Cerebellar cortex (tissue), 1 donor: Measurements from ENCODE around the gene KHDC4.
A peak's percentile ranks its signal among the peaks of the same experiment; 100 is the strongest.
"Not testable (repeated sequence)": the region's sequence is repeated elsewhere in the genome, so short reads cannot be mapped to it uniquely, and the experiment has no call there.

Source experiments
- DNase-seq: peaks from one replicate; pipeline ENCODE4 v3.0.0-alpha.2; 2015; ENCODE audit warnings: low spot score

The KHDC4 gene

GRCh38 chr1:155900161-155900560 lies 34.1 kb downstream of the KHDC4 start:
- DNase-seq: no peak

GRCh38 chr1:155899683-155900082 lies 34.5 kb downstream of the KHDC4 start:
- no peak for DNase-seq

GRCh38 chr1:155898888-155899287 lies 35.3 kb downstream of the KHDC4 start:
- no peak for DNase-seq

GRCh38 chr1:155897746-155898145 lies 36.5 kb downstream of the KHDC4 start:
- DNase-seq: no peak

GRCh38 chr1:155896476-155896875 lies 37.7 kb downstream of the KHDC4 start:
- DNase-seq: not testable (repeated sequence)

GRCh38 chr1:155895617-155896016 lies 38.6 kb downstream of the KHDC4 start:
- DNase-seq: not testable (repeated sequence)

- no peak for DNase-seq
Measured at GRCh38 chr1:155893389-155894142, 40.6 kb downstream of the KHDC4 start.

- DNase-seq: no peak
Measured at GRCh38 chr1:155892796-155893195, 41.4 kb downstream of the KHDC4 start.

GRCh38 chr1:155890251-155890650 lies 44.0 kb downstream of the KHDC4 start:
- DNase-seq: no peak

GRCh38 chr1:155889566-155889965 lies 44.6 kb downstream of the KHDC4 start:
- DNase-seq: no peak

GRCh38 chr1:155888481-155888880 lies 45.7 kb downstream of the KHDC4 start:
- no peak for DNase-seq

- DNase-seq: no peak
Measured at GRCh38 chr1:155884982-155885381, 49.2 kb downstream of the KHDC4 start.

- DNase-seq: no peak
Measured at GRCh38 chr1:155884031-155884960, 49.9 kb downstream of the KHDC4 start.

- no peak for DNase-seq
Measured at GRCh38 chr1:155882766-155883165, 51.4 kb downstream of the KHDC4 start.

- no peak for DNase-seq
Measured at GRCh38 chr1:155882235-155882634, 52.0 kb downstream of the KHDC4 start.

GRCh38 chr1:155880950-155881349 lies 53.3 kb downstream of the KHDC4 start:
- no peak for DNase-seq

- DNase-seq: no peak
Measured at GRCh38 chr1:155880251-155880650, 54.0 kb downstream of the KHDC4 start.

GRCh38 chr1:155877945-155878344 lies 56.3 kb downstream of the KHDC4 start:
- DNase-seq: no peak

- no peak for DNase-seq
Measured at GRCh38 chr1:155873860-155874259, 60.4 kb downstream of the KHDC4 start.

- peak; percentile 73 for DNase-seq
Measured at GRCh38 chr1:155872527-155872926, 61.7 kb downstream of the KHDC4 start.

GRCh38 chr1:155871390-155871789 lies 62.8 kb downstream of the KHDC4 start:
- peak; percentile 95 for DNase-seq

GRCh38 chr1:155867766-155868165 lies 66.4 kb downstream of the KHDC4 start:
- DNase-seq: no peak

- no peak for DNase-seq
Measured at GRCh38 chr1:155864393-155864792, 69.8 kb downstream of the KHDC4 start.
